GM23338 (cell line): ENCODE results near the gene TMEM117. TPM values are rescaled to one million over a fixed set of nuclear protein-coding genes. Genes with fewer than 3 reads are reported as not detected.

ENCODE experiments used
- ATAC-seq: fragments of 200-7000 bp; cut with Tn5 transposase; 3 replicates; pipeline ENCODE4 v1.9.1; 2020
- DNase-seq: peaks from one replicate; pipeline ENCODE4 v3.0.0-alpha.2; 2015; ENCODE audit warnings: low spot score
- H2AFZ ChIP-seq: fragments of 200-600 bp; sonication (generic); 2 replicates; pipeline ENCODE4 v1.8.0; 2016; ENCODE audit warnings: antibody characterized with exemption, mild to moderate bottlenecking, moderate library complexity
- H3F3A ChIP-seq: fragments of 200-600 bp; sonication (generic); replicated peaks from 2 replicates; pipeline ENCODE4 v1.8.0; 2017; ENCODE audit warnings: antibody characterized with exemption, mixed run types, low read depth
- H3K27ac ChIP-seq: fragments of 200-600 bp; sonication (generic); 2 replicates; pipeline ENCODE4 v1.6.1; 2016; ENCODE audit warnings: low read depth
- H3K27me3 ChIP-seq: fragments of 200-600 bp; sonication (generic); 2 replicates; pipeline ENCODE4 v1.8.0; 2016; ENCODE audit warnings: mild to moderate bottlenecking, mixed run types, moderate library complexity; ENCODE audit not compliant: insufficient read depth
- H3K36me3 ChIP-seq: fragments of 200-600 bp; sonication (generic); 2 replicates; pipeline ENCODE4 v1.8.0; 2016; ENCODE audit warnings: mild to moderate bottlenecking; ENCODE audit not compliant: insufficient read depth
- H3K4me1 ChIP-seq: fragments of 200-600 bp; sonication (generic); 2 replicates; pipeline ENCODE4 v1.8.0; 2016; ENCODE audit warnings: mild to moderate bottlenecking, moderate library complexity; ENCODE audit not compliant: insufficient read depth
- H3K4me2 ChIP-seq: fragments of 200-600 bp; sonication (generic); 2 replicates; pipeline ENCODE4 v1.7.1; 2017; ENCODE audit warnings: mixed run types
- H3K4me3 ChIP-seq: fragments of 200-600 bp; sonication (generic); 2 replicates; pipeline ENCODE4 v1.6.1; 2016; ENCODE audit warnings: mixed run types
- H3K79me2 ChIP-seq: fragments of 200-600 bp; sonication (generic); replicated peaks from 2 replicates; pipeline ENCODE4 v1.8.0; 2017; ENCODE audit warnings: mild to moderate bottlenecking; ENCODE audit not compliant: insufficient read depth
- H3K9me2 ChIP-seq: fragments of 200-600 bp; sonication (generic); 2 replicates; pipeline ENCODE4 v1.8.0; 2017; ENCODE audit not compliant: insufficient read depth
- H4K20me1 ChIP-seq: fragments of 200-600 bp; sonication (generic); replicated peaks from 2 replicates; pipeline ENCODE4 v1.8.0; 2017; ENCODE audit warnings: mild to moderate bottlenecking; ENCODE audit not compliant: insufficient read depth
- H3K27ac Mint-ChIP-seq: 2 replicates; pipeline ENCODE4 v1.8.0; 2020; ENCODE audit warnings: inconsistent platforms, mild to moderate bottlenecking, moderate library complexity, mixed read lengths
- H3K27me3 Mint-ChIP-seq: 3 replicates; pipeline ENCODE4 v1.8.0; 2022; ENCODE audit warnings: low read depth, mild to moderate bottlenecking, moderate library complexity, mixed read lengths, inconsistent platforms; ENCODE audit not compliant: insufficient read depth, poor library complexity
- H3K36me3 Mint-ChIP-seq: 3 replicates; pipeline ENCODE4 v1.8.0; 2021; ENCODE audit warnings: low read depth, mild to moderate bottlenecking, inconsistent platforms, moderate library complexity, mixed read lengths
- H3K4me1 Mint-ChIP-seq: 3 replicates; pipeline ENCODE4 v1.8.0; 2020; ENCODE audit warnings: mild to moderate bottlenecking, inconsistent platforms, mixed read lengths
- H3K4me3 Mint-ChIP-seq: 3 replicates; pipeline ENCODE4 v1.8.0; 2021; ENCODE audit warnings: moderate library complexity, mild to moderate bottlenecking, inconsistent platforms, mixed read lengths
- H3K9me3 Mint-ChIP-seq: 3 replicates; pipeline ENCODE4 v1.8.0; 2020; ENCODE audit warnings: moderate library complexity, mild to moderate bottlenecking, inconsistent platforms, mixed read lengths
- CREB1 ChIP-seq: fragments of 250-450 bp; sonication (Bioruptor Pico); IDR thresholded peaks from 2 replicates; pipeline ENCODE4 v1.5.0; 2020; ENCODE audit warnings: low read depth, mild to moderate bottlenecking, moderate library complexity
- ETS1 ChIP-seq: IDR thresholded peaks from 2 replicates; pipeline ENCODE4 v1.6.1; 2016; ENCODE audit warnings: antibody characterized with exemption
- EZH2 ChIP-seq: fragments of 200-600 bp; sonication (generic); IDR thresholded peaks from one replicate; pipeline ENCODE4 v1.8.0; 2017; ENCODE audit warnings: antibody characterized with exemption, mild to moderate bottlenecking, low read depth; ENCODE audit not compliant: unreplicated experiment
- EZH2phosphoT487 ChIP-seq: fragments of 200-600 bp; sonication (generic); IDR thresholded peaks from one replicate; pipeline ENCODE4 v1.8.1; 2018; ENCODE audit warnings: antibody characterized with exemption; ENCODE audit not compliant: unreplicated experiment
- JUNB ChIP-seq: IDR thresholded peaks from one replicate; pipeline ENCODE4 v1.6.1; 2016; ENCODE audit warnings: antibody characterized with exemption; ENCODE audit not compliant: unreplicated experiment
- NANOG ChIP-seq: IDR thresholded peaks from 2 replicates; pipeline ENCODE4 v1.6.1; 2016; ENCODE audit warnings: antibody characterized with exemption, borderline replicate concordance
- POLR2AphosphoS5 ChIP-seq: IDR thresholded peaks from 2 replicates; pipeline ENCODE4 v1.6.1; 2016; ENCODE audit warnings: antibody characterized with exemption, low read depth
- REST ChIP-seq: IDR thresholded peaks from one replicate; pipeline ENCODE4 v1.6.1; 2018; ENCODE audit warnings: antibody characterized with exemption; ENCODE audit not compliant: unreplicated experiment
- STAT1 ChIP-seq: IDR thresholded peaks from one replicate; pipeline ENCODE4 v1.6.1; 2016; ENCODE audit warnings: antibody characterized with exemption; ENCODE audit not compliant: unreplicated experiment
- ZNF114 ChIP-seq: fragments of 250-450 bp; sonication (Bioruptor Pico); IDR thresholded peaks from 2 replicates; pipeline ENCODE4 v1.5.0; 2020; ENCODE audit warnings: mild to moderate bottlenecking, moderate library complexity
- ZNF331 ChIP-seq: fragments of 250-450 bp; sonication (Bioruptor Pico); IDR thresholded peaks from 2 replicates; pipeline ENCODE4 v1.5.0; 2020; ENCODE audit warnings: low read depth, mild to moderate bottlenecking, moderate library complexity
- polyA plus RNA-seq: library from polyadenylated mRNA; unstranded; fragments of >200 nt; fragmentation: Nextera tagmentation; extraction: Ambion mirVana; gene quantifications from 2 replicates; pipeline ENCODE4 v1.2.1, GENCODE V29; 2016
- total RNA-seq: library from RNA; depleted of rRNA; stranded (reverse); fragments of >200 nt; shearing (Covaris generic); gene quantifications from 2 replicates; pipeline ENCODE4 v1.2.3, GENCODE V29; 2014
- TF ChIP-seq, protein P1 (sequence below), 2 experiments: fragments of 200-600 bp in 1 of 2; sonication (generic) in 1 of 2; conservative IDR thresholded peaks; 2 replicates each; pipeline versions ENCODE4 v1.5.1 to v1.6.1; 2016 to 2017; ENCODE audit warnings: antibody characterized with exemption in 2 of 2, low read depth in 2 of 2, mild to moderate bottlenecking in 2 of 2, moderate library complexity in 1 of 2
- TF ChIP-seq, protein P2 (sequence below): fragments of 250-450 bp; sonication (Bioruptor Pico); IDR thresholded peaks from 2 replicates; pipeline ENCODE4 v1.5.0; 2020; ENCODE audit warnings: mild to moderate bottlenecking, moderate library complexity

Gene TMEM117
- total and polyA plus RNA-seq, 2 experiments from 2014 or later, result 0.94 to 1.6 TPM

- no peak overlapping the region for H3K4me3 Mint-ChIP-seq
- H3K9me2 ChIP-seq, result no peaks in the 10 kb centered on the region
- no peaks in the 10 kb centered on the region for H3K27me3 ChIP-seq
- ATAC-seq (no peak), DNase-seq (no peak)
- H3K27ac Mint-ChIP-seq, result no peak overlapping the region
- H4K20me1 ChIP-seq, result no peaks in the 10 kb centered on the region
- H3K9me3 Mint-ChIP-seq, result peaks cover 4% of the 10 kb centered on the region; the same call in 1 of the 3 replicates
- H3K36me3 Mint-ChIP-seq, result no peaks in the 10 kb centered on the region; the same call in 2 of the 3 replicates
- TF ChIP-seq JUNB, result no peak
- TF ChIP-seq ETS1, result no peak
- no peak for TF ChIP-seq ZNF114 (CRISPR knock-in tag)
- no peak for TF ChIP-seq POLR2AphosphoS5
- no peak for TF ChIP-seq REST
- no peak for TF ChIP-seq CREB1 (CRISPR knock-in tag)
- TF ChIP-seq STAT1, result no peak
- no peak for TF ChIP-seq NANOG
- TF ChIP-seq, protein P1, sequence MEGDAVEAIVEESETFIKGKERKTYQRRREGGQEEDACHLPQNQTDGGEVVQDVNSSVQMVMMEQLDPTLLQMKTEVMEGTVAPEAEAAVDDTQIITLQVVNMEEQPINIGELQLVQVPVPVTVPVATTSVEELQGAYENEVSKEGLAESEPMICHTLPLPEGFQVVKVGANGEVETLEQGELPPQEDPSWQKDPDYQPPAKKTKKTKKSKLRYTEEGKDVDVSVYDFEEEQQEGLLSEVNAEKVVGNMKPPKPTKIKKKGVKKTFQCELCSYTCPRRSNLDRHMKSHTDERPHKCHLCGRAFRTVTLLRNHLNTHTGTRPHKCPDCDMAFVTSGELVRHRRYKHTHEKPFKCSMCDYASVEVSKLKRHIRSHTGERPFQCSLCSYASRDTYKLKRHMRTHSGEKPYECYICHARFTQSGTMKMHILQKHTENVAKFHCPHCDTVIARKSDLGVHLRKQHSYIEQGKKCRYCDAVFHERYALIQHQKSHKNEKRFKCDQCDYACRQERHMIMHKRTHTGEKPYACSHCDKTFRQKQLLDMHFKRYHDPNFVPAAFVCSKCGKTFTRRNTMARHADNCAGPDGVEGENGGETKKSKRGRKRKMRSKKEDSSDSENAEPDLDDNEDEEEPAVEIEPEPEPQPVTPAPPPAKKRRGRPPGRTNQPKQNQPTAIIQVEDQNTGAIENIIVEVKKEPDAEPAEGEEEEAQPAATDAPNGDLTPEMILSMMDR (conservative IDR thresholded peaks at IDR 0.05; ENCODE audit: low read depth in 2 of 2), result no peak
- no peak for TF ChIP-seq EZH2
- TF ChIP-seq, protein P2, sequence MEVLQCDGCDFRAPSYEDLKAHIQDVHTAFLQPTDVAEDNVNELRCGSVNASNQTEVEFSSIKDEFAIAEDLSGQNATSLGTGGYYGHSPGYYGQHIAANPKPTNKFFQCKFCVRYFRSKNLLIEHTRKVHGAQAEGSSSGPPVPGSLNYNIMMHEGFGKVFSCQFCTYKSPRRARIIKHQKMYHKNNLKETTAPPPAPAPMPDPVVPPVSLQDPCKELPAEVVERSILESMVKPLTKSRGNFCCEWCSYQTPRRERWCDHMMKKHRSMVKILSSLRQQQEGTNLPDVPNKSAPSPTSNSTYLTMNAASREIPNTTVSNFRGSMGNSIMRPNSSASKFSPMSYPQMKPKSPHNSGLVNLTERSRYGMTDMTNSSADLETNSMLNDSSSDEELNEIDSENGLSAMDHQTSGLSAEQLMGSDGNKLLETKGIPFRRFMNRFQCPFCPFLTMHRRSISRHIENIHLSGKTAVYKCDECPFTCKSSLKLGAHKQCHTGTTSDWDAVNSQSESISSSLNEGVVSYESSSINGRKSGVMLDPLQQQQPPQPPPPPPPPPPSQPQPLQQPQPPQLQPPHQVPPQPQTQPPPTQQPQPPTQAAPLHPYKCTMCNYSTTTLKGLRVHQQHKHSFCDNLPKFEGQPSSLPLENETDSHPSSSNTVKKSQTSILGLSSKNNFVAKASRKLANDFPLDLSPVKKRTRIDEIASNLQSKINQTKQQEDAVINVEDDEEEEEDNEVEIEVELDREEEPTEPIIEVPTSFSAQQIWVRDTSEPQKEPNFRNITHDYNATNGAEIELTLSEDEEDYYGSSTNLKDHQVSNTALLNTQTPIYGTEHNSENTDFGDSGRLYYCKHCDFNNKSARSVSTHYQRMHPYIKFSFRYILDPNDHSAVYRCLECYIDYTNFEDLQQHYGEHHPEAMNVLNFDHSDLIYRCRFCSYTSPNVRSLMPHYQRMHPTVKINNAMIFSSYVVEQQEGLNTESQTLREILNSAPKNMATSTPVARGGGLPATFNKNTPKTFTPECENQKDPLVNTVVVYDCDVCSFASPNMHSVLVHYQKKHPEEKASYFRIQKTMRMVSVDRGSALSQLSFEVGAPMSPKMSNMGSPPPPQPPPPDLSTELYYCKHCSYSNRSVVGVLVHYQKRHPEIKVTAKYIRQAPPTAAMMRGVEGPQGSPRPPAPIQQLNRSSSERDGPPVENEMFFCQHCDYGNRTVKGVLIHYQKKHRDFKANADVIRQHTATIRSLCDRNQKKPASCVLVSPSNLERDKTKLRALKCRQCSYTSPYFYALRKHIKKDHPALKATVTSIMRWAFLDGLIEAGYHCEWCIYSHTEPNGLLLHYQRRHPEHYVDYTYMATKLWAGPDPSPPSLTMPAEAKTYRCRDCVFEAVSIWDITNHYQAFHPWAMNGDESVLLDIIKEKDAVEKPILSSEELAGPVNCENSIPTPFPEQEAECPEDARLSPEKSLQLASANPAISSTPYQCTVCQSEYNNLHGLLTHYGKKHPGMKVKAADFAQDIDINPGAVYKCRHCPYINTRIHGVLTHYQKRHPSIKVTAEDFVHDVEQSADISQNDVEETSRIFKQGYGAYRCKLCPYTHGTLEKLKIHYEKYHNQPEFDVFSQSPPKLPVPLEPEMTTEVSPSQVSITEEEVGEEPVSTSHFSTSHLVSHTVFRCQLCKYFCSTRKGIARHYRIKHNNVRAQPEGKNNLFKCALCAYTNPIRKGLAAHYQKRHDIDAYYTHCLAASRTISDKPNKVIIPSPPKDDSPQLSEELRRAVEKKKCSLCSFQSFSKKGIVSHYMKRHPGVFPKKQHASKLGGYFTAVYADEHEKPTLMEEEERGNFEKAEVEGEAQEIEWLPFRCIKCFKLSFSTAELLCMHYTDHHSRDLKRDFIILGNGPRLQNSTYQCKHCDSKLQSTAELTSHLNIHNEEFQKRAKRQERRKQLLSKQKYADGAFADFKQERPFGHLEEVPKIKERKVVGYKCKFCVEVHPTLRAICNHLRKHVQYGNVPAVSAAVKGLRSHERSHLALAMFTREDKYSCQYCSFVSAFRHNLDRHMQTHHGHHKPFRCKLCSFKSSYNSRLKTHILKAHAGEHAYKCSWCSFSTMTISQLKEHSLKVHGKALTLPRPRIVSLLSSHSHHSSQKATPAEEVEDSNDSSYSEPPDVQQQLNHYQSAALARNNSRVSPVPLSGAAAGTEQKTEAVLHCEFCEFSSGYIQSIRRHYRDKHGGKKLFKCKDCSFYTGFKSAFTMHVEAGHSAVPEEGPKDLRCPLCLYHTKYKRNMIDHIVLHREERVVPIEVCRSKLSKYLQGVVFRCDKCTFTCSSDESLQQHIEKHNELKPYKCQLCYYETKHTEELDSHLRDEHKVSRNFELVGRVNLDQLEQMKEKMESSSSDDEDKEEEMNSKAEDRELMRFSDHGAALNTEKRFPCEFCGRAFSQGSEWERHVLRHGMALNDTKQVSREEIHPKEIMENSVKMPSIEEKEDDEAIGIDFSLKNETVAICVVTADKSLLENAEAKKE (CRISPR knock-in tag), result no peak
- TF ChIP-seq EZH2phosphoT487, result no peak
- TF ChIP-seq ZNF331, result no peak
- no peak overlapping the region for H3K4me3 ChIP-seq
- H3K27ac ChIP-seq, result no peak overlapping the region
- H3K4me1 Mint-ChIP-seq, result no peaks in the 10 kb centered on the region
- H3K79me2 ChIP-seq, result no peaks in the 10 kb centered on the region
- no peak overlapping the region for H3K4me2 ChIP-seq
- H3K27me3 Mint-ChIP-seq, result no peaks in the 10 kb centered on the region
- no peak overlapping the region for H2AFZ ChIP-seq
- H3K4me1 ChIP-seq, result no peaks in the 10 kb centered on the region
- H3K36me3 ChIP-seq, result no peaks in the 10 kb centered on the region
- H3F3A ChIP-seq, result no peaks in the 10 kb centered on the region
Measured at GRCh38 chr12:44335030-44335429, 499.1 kb downstream of the TMEM117 start.
